HG02884 (cell line): Measurements from ENCODE around the gene EFTUD2.

ENCODE experiments used
- ATAC-seq: cut with Tn5 transposase; IDR thresholded peaks from one replicate; pipeline ENCODE4 v1.9.1; 2021; ENCODE audit warnings: mild to moderate bottlenecking, moderate library complexity; ENCODE audit not compliant: unreplicated experiment

The EFTUD2 gene

DNA sequence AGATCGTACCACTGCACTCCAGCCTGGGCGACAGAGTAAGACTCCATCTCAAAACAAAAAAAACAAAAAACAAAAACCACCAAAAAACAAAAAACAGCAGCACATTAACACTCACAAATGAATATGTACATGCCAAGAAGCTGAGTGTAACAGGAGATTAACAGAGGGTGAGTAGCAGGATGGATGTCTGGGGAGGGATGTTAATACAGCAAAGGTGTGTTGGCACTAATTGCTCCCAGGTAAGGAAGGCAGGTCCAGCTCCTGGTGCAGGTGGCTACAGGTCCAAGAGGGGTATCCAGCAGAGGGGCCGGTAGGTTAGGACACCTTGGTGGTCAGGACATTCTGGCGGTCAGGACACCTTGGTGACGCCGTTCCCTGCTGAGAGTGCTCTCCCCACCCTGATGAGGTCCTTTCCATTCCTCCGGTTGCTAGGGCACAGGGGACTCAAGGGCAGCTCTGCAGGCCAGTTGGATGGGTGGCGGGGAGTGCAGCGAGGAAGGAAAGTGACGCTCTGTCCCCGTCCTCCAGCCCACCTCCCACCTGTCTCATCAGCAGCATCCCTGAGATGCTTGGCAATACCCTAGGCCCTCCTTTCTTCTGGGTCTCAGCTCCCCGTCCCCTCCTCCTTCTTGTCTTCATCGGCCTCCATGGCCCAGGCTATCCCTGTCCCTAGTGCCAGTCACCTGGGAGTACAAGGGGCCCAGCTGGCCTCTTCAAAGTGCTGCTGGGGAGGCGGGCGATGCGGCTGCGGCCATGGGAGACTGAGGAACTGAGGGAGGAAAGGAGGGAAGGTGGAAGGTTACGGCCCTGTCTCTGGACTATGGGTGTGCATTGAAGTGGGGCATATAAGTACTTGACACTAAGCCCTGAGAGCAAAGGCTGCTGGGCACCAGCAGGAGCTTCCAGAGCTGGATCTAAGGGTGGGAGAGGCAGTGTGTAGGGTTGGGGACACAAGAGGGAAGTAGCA is 26.8 kb upstream of the EFTUD2 start:
- ATAC-seq: no peak

- no peak for ATAC-seq
Measured at GRCh38 chr17:44924107-44924544, 24.9 kb upstream of the EFTUD2 start.

- ATAC-seq: no peak
Measured at GRCh38 chr17:44922746-44923470, 23.7 kb upstream of the EFTUD2 start.

GRCh38 chr17:44922136-44922535 is 22.9 kb upstream of the EFTUD2 start:
- ATAC-seq: no peak

DNA sequence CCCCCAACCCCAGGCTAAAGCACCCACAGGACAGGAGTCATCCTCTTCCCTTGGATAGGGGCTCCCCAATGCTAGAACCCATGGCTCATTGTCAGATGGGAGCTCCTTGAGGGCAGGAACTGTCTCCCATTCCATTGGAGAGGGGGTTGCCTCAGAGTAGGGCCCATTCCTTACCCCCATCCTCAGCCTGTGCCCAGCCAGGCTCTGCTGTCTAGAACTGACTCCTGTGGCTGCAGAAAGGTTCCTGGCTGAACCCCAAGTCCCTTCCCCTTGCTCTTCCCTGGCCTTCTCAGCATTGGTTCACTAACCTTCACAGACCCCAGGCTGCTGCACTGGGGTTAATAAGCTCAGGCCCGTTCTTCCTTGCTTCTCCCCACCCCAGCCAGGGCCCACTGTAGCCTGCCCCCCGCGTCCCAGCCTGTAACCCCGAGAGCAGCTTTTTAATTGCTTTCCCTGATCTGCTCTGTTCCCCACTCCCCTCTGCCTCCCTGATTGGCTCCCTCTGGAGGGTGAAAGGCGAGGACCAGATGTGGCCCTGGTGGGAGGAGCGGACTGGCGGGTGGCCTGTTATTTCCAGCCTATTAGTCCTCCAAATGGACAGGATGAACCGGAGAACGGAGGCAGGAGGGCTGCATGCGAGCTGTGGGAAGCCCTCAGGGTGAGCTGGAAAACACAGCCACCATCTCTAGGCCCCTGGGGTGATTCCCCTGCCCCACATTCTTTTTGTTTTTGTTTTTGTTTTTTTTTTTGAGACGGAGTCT is 22.1 kb upstream of the EFTUD2 start:
- no peak for ATAC-seq

GRCh38 chr17:44920565-44920940 is 21.3 kb upstream of the EFTUD2 start:
- no peak for ATAC-seq

DNA sequence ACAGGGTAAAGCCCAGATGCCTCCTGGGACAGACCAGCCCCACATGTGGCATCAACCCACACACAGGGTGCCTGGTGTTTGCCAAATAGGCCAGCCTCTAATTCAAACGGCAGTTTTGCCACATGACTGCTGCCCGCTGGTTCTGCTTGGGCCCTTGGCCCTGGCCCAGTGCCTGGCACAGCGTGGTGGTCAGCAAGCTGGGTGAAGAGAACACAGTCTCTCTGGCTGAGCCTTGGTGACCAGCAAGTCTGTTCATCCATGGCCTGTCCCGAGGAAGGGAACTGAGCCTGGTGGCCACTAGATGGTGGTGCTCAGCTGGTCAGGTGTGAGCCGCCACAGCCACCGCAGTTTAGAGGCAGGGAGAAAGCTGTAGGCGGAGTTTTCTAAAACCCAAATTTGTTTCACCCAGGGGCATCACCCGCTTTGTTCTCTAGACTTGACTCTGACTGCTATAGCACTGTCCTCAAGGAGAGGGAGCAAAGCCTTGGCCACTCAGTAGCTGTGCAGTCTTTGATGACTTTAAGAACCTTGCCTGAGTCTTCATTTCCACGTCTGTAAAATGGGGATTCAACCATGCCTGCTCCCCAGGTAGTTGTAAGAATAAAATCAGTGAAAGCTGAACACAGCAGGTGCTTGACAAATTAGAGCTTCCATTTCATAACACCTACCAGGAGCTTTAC is 20.8 kb upstream of the EFTUD2 start:
- ATAC-seq: no peak

DNA sequence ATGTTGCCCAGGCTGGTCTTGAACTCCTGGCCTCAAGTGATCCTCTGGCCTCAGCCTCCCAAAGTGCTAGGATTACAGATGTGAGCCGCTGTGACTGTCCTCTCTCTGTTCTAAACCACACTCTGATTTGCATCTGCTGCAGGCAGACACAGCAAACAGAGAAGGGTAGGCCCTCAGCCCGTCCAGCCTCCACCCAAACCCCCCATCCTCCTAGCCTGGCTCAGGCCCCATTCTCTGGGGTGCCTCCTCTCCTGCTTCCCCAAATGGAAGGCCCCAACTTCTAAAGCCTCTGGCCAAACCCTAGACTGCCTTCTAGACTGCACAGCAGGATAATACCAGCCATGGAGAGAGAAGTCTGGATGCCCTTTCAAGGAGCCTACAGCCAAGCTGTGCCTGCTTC is 20.2 kb upstream of the EFTUD2 start:
- ATAC-seq: no peak

DNA sequence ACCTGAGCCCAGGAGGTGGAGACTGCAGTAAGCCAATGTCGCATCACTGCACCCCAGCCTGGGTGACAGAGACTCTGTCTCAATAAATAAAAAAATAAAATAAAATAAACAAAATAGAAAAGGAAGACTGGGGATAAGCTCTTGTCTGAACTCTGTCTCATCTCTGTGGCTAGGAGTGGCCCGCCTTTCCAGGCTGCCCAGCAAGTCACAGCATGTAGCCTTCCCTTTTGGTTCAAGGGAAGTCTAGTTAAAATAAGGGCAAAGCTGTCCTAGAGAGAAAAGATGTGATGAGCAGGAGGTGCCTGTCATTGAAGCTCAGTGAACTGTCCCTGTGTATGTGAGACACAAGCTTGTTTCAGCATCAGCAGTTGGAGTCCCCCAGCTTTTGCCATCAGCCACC is 18.8 kb upstream of the EFTUD2 start:
- no peak for ATAC-seq

- no peak for ATAC-seq
Measured at GRCh38 chr17:44917456-44917855, 18.2 kb upstream of the EFTUD2 start.

- ATAC-seq: no peak
Measured at GRCh38 chr17:44916781-44917241, 17.6 kb upstream of the EFTUD2 start.

DNA sequence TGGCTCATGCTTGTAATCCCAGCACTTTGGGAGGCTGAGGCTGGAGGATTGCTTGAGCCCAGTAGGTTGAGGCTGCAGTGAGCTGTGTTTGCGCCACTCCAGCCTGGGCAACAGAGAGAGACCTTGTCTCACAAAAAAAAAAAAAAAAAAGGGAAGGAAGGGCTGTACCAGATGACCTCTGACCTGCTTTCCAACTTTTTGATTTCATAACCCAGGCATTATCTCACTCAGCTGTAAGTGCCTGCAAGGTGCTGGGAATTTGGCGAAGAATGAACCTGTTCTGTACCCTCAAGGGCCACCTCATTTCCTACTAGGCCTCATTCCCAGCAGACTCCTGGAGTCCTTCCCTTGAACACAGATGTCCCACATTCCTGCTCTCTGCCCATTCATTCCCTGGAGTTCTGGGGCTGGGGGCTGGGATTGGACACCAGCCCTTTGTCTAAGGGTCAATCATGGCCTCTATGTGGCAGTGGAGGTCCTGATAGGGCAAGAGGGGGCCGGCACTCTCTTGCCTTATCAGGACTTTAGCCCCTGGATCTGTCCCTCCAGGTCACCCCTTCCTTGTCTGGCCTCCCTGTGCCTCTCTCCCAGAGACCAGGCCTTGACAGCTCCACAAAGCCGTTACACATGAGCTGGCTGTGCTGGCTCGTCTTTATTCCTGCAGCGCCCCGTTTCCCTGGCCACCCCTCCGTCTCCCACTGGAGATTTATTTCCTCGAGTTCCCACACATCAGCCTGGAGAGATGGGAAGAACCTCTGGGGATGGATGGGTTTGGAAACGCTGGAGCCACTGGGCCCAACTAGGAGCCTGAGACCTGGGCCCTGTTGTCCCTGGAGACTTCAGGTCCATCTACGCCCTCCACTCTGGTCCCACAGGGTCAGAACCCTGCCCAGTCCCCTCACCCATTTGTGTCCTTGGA is 16.9 kb upstream of the EFTUD2 start:
- no peak for ATAC-seq

DNA sequence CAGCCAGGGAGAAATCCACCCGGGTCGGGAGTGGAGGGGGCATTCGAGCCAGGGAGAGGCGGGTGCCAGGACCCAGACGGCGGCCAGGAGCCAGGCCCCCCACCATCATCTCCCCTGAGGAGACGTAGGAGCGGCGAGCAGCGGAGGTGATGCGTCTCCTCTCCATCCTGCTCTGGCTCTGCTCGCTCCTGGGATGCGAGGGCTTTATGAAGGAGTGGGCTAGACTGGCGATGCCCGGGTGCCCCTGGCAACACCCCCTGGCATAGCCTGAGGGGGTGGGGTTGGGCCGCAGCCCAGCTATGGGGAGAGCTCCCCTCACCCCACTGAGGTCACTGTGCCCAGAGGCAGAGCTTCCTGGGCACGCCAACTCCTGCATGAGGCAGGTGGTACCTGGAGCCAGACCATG is 16.1 kb upstream of the EFTUD2 start, which contains the start of gene GFAP:
GFAP (minus strand) TSS at position 180 of the 406 bp plus-strand sequence; CDS start at position 166, 14 bp downstream.
- ATAC-seq: no peak

- ATAC-seq: no peak
Measured at GRCh38 chr17:44914698-44915271, 15.5 kb upstream of the EFTUD2 start.

GRCh38 chr17:44914148-44914547 is 14.9 kb upstream of the EFTUD2 start:
- ATAC-seq: no peak

DNA sequence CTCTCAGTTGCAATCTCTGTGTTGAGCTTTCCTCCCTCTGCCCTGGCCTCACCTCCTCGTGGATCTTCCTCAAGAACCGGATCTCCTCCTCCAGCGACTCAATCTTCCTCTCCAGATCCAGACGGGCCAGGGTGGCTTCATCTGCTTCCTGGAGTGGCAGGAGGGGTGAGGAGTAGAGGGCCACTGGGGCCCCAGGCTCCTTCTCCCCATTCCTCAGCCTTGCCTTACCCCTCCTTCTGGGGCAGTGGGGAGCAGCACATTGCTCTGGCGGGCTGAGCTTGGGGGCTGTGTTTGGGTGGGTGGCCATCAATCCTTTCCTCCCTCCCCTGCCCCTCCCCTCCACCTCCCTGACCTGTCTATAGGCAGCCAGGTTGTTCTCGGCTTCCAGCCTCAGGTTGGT is 14.4 kb upstream of the EFTUD2 start:
- ATAC-seq: no peak

DNA sequence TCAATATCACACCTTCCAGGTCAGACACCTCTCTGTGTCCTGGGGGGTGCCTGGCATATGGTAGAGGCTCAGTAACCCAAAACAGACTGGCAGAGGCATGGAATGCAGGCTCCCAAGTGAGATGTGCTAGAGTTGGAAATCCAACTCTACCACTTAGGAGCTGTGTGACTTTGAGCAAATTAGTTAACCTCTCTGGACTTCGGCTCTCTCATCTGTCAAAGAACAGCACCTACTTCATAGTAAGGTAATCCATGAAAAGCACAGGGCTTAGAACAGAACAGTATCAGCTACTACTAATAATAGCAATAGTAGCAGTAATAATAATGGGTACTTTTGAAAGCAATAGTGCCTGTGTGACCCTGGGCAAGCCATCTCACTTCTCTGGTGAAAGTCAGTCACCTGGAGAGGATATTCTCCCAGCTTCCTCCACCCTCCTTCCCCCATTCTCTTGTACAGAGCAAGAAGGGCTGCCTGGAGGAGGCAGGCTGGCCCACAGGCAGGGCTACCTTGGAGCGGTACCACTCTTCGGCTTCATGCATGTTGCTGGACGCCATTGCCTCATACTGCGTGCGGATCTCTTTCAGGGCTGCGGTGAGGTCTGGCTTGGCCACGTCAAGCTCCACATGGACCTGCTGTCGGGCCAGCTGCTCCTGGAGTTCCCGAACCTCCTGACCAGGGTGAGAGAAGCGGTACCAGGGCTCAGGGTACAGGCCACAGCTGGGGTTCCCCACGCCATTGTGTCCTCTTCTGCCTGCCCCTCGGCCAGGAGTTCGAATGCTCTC is 13.7 kb upstream of the EFTUD2 start:
- no peak for ATAC-seq
